AG08395 (cell line): ENCODE measurements around the gene MVD.
"Not testable (repeated sequence)": the region's sequence is repeated elsewhere in the genome, so short reads cannot be mapped to it uniquely, and the experiment has no call there.

Experiments
- DNase-seq: peaks from one replicate; pipeline ENCODE4 v3.0.0; 2012; ENCODE audit warnings: mixed read lengths, low spot score

MVD gene

DNA sequence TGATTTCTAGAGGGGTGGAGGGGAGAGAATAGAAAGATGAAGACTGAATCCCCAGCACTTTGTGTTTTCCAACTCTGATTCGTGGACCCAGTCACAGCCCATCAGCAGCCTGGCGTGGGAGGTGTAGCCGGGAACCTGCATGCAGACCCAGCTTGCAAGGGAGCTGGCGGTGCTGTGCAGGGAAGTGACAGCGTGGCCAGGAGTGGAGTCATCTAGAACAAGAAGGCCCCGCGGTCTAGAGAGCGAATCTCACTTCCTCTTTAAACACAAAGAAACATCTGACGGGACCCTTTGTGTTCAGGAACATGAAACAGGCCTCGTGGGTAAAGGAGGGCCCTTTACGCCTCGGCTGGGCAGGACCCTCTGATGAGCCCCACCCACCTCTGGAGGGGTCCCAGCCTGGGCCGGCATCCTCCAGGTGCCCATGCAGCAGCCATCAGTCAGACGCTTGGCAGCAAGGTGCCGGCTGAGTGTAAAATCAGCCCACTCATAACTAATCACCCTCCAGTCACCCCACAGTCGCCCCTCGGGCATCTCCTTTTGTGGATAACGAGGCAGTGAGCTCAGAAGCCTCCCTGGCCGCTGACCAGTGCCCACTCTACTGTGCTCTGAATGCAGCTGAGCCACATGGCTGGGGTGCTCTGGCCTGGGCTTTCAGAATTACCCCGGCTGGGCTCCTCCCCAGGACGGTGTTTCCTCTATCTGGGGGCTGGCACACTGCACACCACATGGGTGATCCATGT is 19.0 kb upstream of the MVD start:
- no peak for DNase-seq

DNA sequence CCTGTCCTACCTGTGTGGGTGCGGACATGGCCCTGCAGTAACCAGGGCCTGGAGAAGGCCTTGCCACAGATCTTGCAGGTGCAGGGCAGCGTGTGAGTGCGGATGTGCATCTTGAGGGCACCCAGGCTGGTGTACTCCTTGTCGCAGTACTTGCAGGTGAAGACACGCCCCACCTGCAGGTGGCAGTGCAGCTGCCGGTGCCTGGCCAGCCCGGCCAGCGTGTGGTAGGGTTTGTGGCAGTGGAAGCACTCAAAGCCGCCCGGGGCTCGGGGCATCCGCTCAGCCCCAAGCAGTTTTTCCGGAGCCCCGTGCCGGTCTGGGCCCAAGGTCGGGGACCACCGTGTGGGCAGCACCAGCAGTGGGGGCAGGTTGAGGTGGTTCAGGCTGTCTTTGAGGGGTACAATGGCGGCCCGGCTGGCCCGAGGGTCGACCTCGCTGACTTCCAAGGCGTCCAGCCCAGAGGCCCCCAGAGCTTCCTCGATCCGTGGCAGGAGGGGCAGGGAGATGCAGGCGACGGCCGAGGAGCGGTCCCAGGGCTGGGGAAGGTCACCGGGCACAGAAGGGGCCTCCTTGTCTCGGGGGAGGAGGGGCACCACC is 18.3 kb upstream of the MVD start:
- no peak for DNase-seq

- DNase-seq, result no peak
These were observed 17.7 kb upstream of the MVD start for GRCh38 chr16:88680554-88681083.

DNA sequence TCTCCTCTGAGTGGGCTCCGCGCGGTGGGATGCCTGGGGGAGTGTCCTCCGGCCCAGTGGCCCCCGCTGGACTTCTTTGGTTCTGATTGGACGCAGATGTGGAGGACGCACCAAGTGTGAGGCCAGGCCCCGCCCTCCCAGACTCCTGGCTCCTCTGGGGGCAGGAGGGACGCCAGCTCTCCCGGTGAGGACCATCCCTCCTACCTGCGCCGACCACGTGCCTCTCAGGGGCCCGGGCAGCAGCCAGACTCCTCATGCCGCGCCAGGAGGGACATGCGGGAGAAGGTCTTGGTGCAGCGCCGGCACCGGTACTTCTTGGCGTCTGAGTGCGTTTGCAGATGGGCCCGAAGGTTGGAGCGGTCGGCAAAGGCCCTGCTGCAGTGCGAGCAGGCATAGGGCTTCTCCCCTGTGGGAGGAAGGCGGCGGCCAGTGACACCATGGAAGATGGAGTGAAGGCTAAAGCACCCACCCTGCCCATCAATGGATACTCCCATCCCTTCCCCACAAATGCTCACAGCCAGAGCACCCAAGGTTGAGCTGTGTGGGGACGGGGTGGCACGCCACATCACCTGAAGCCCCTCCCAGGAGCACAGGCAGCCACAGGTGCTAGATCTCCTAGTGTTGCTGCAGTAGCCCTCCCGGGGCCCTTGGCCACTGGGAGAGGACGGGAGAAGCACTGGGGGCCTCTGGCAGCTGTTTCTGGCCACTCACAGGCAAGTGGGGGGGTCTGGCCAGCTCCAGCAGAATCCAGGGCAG is 15.5 kb upstream of the MVD start:
- no peak for DNase-seq

DNA sequence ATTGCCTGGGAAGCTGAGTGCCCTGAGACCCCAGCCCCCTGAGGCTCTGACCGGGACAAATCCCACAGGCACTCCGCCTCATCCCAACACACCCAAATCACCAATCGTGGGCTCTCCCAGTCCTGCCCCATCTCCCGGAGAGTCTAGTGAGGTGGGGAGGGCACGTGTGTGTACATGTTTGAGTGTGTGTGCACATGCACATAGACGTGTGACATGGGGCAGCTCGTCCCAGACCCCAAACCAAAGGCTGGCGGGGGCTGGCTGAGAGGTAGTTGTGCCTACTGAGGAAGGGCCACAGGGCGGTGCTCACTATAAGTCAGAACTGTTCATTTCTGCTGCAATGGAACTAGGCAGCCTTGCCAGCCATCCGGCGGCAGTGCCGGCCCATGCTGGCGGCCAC is 14.8 kb upstream of the MVD start:
- no peak for DNase-seq

DNA sequence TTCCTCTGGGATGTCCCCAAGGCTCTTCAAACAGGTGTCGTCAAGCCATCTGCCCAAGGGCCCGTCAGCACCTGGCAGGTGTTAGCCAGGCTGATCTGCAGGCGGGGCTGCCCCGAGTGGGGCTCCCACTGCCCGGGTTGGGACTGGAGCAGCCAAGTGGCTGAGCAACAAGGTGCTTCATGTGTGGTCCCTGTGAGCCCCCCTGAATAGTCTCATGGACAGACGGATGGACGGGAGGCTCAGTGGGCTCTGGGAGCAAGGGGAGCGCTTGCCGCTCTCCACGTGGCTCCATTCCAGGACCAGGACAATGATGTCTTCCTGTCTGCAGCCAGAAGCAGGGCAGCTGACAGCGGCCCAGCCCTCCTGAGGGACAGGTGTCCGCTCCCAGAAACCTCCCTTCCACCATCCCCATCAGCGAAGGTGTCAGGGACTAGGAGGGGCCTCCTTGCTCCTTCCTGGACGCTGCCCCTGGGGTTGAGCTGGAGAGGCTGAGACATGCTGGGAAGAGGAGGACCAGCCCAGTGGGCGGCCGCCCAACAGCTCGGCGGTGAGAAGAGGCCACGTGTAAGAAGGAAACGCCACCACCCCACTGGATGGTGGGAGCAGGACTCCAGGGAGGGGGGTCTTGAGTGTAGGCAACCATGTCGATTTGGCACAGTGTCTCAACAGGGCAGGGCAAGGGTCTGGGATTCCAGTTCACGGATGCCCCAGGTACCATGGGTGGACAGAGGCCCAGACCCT is 13.8 kb upstream of the MVD start:
- no peak for DNase-seq

DNA sequence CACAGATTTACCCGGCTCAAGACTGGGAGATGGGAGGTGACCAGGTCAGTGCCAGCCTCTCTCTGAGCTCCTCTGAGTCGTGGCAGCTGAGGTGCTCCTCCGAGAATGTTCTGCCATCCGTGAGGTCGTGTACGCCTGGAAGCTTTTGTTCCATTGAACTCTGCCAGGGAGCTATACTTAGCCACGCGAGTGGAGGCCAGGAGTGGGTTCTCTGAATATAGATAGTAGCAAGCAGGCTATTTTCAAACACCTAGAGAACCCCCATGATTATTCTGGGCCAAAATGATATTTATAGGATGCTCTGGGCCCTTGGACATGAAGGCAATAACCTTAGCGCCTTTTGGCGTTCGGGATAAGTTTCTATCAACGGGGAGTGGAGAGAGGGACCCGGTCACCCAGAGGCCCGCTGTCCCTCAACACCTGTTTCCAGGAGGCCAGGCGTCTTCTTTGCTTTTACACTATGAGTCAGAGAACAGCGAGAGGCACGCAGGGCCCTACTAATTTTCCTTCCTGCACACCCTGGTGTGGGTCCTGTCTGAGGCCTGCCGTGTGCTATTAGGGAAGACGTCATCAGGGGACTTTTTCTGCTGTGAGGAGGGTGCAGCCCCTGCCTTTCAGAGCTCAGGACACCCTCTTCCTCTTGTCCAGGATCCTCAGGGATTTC is 11.0 kb upstream of the MVD start:
- no peak for DNase-seq

DNA sequence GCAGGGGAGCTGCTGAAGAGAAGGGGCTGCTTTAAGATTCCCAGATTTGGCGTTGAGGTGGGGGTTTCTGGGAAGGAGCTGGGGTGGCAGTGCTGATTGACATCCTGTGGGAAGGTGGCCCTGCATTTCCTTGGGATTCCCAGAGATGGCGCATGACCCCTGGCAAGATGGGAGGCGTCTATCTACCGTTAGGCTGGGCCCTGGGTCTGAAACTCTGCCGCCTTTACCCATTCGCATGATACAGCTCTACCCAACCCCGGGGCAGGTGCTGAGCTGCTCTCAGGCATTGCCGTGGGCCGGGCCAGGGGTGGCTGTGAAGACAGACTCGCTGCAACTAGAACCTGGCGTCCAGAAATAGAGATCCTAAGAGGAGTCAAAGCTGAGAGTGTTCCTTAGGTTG is 9.9 kb upstream of the MVD start:
- no peak for DNase-seq

- no peak for DNase-seq
These were observed 8.9 kb upstream of the MVD start for GRCh38 chr16:88671806-88672205.

DNA sequence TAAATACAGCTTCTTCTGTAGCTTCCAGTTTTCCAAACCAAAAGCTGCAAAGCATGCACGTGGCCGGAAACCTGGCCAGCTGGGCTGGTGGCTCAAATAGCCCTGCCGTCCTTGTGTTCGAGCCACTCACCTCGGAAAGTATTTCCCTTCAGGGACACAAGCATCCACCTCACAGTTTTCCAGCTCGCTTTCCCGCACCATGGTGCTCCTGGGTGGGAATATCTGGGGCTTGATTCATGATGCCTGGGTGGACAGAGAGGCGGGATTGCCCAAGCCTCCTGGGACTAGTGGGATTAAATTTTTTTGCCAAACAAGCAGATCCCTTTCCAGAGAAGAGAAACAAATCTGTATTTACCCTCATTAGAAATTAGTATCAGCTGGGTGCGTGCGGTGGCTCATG is 7.1 kb upstream of the MVD start:
- DNase-seq, result no peak

GRCh38 chr16:88669493-88669892 is 6.6 kb upstream of the MVD start:
- DNase-seq, result not testable (repeated sequence)

DNA sequence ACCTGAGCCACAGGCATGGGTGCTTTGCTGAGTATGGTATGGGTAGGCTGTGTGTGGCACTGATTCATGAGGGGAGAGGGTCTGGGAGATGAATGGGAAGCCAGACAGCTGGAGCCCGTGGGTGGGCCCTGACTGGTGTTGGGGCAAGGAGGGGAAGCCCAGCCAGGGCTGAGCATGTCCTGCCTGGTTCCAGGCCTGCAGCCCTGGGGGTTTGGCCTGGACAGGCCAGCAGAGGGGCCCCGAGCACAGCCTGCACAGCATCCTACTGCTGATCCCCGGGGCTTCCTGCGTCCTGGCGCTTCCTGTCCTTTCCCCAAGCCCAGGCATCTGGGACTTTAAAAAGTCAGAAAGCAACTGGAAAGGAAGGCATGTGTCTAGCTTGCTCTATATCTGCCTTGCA is 4.6 kb upstream of the MVD start:
- no peak for DNase-seq

- DNase-seq, result no peak
These were observed 2.7 kb upstream of the MVD start for GRCh38 chr16:88665570-88665969.

DNA sequence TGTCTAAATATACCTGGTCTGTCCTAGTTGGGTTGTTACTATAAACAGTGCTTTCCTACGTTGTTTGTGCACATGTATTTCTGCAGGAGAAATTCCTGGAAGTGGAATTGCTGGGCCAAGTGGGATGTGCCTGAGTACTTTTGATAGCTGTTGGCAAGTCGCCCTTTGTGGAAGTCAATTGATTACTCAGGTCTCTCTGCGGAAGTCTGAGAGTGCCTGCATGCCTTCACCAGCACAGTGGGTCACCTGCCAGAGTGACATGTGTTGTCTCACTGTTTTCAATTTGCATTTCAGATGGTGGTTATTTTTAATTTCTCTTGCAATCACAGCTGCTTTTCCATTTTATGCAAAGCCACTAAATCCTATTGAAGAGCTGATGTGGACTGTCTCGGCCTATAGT is 2.3 kb upstream of the MVD start:
- no peak for DNase-seq

- no peak for DNase-seq
These were observed 559 bp downstream of the MVD start for GRCh38 chr16:88662222-88662842.

DNA sequence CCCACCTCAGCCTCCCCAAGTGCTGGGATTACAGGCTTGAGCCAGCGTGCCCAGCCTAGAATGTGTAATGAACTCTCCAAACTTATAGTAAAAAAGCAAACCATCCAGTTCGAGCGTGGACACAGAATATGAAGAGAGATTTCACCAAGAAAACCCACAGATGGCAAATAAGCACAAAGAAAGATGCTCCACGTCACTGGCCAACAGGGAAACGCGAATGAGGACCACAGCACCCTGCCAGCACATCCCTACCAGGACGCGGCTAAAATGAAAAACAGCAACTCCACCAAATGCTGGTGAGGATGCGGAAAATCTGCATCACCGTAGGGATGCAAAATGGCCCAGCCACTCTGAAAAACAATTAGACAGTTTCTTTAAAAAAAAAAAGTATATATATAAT is 1.4 kb downstream of the MVD start:
- no peak for DNase-seq

DNA sequence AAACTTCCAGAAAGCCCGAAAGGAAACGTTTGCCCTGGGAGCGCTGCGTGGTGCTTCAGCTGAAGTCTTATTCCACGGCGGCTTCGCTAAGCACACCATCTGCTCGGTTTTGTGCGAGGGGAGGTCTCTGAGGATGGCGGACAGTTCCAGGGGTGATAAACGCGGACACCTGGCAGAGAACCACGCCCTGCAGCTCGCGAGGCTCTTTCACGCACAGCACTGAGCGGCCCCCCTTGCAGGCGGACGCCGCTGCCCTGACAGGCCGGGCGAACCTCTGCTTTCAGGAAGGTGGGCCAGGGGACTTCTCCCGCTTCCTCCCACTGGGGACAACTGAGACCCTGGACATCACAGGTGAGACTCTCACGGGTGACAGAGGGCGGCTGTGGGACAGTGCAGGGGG is 3.7 kb downstream of the MVD start:
- no peak for DNase-seq

GRCh38 chr16:88658714-88659113 is 4.2 kb downstream of the MVD start:
- DNase-seq, result no peak

GRCh38 chr16:88657371-88657770 is 5.5 kb downstream of the MVD start:
- no peak for DNase-seq

DNA sequence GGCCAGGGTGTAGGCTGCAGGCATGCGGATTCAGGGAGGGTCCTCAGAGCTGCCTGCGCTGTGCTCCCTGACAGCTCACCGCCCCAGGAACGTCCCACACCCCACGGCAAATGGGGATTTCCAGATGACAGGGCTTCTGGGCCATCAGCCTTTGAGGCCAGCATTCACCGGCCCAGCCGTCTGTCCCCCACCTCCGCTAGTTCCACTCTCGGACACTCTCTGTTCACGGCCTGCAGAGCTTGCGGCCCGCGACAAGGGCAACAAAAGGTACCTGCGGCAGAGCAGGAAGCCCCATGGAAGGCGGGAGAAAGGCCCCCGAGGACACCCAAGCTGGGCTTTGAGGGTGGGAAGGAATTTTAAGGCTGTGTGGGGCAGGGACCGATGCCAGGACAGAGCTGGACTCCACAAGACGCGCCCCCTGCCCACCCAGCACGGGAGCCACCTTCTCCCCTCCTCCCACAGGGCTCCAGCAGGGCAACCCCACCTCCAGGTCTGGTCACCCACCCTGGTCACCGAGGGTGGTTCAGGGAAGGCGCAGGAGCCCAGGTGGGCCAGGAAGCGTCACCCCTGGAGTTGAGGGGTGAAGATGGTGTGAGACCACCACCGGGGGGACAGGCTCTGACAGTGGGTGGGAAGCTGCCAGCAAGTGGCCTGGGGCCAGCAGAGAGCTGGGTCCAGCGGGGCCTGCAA is 6.5 kb downstream of the MVD start:
- no peak for DNase-seq
